ENCODE results near the gene SRGAP3.
A peak's percentile ranks its signal among the peaks of the same experiment; 100 is the strongest.

The SRGAP3 gene

GRCh38 chr3:8987226-8987625 lies 262.2 kb downstream of the SRGAP3 start:
- no peak for DNase-seq (ENCODE audit: low read depth in 2 of 2)

GRCh38 chr3:8986741-8987140 lies 262.7 kb downstream of the SRGAP3 start:
- DNase-seq (ENCODE audit: low read depth in 2 of 2): no peak

- no peak for DNase-seq (ENCODE audit: low read depth in 2 of 2)
Measured at GRCh38 chr3:8985876-8986275, 263.6 kb downstream of the SRGAP3 start.

GRCh38 chr3:8985411-8985831 lies 264.0 kb downstream of the SRGAP3 start:
- no peak for DNase-seq (ENCODE audit: low read depth in 2 of 2)

- DNase-seq (ENCODE audit: low read depth in 2 of 2): no peak
Measured at GRCh38 chr3:8984526-8984925, 264.9 kb downstream of the SRGAP3 start.

- DNase-seq (ENCODE audit: low read depth in 2 of 2): no peak
Measured at GRCh38 chr3:8984081-8984480, 265.4 kb downstream of the SRGAP3 start.

- no peak for DNase-seq (ENCODE audit: low read depth in 2 of 2)
Measured at GRCh38 chr3:8983591-8983990, 265.9 kb downstream of the SRGAP3 start.

GRCh38 chr3:8983026-8983425 lies 266.4 kb downstream of the SRGAP3 start:
- no peak for DNase-seq (ENCODE audit: low read depth in 2 of 2)

- DNase-seq (ENCODE audit: low read depth in 2 of 2): no peak
Measured at GRCh38 chr3:8982509-8982908, 266.9 kb downstream of the SRGAP3 start.

- no peak for DNase-seq (ENCODE audit: low read depth in 2 of 2)
Measured at GRCh38 chr3:8981700-8982099, 267.7 kb downstream of the SRGAP3 start.

GRCh38 chr3:8981296-8981695 lies 268.1 kb downstream of the SRGAP3 start:
- DNase-seq (ENCODE audit: low read depth in 2 of 2): no peak

GRCh38 chr3:8980756-8981257 lies 268.6 kb downstream of the SRGAP3 start:
- no peak for DNase-seq (ENCODE audit: low read depth in 2 of 2)

- no peak for DNase-seq (ENCODE audit: low read depth in 2 of 2)
Measured at GRCh38 chr3:8979262-8979661, 270.2 kb downstream of the SRGAP3 start.

GRCh38 chr3:8978551-8978950 lies 270.9 kb downstream of the SRGAP3 start:
- no peak for DNase-seq (ENCODE audit: low read depth in 2 of 2)

GRCh38 chr3:8976540-8977182 lies 272.8 kb downstream of the SRGAP3 start:
- DNase-seq (ENCODE audit: low read depth in 2 of 2): no peak

GRCh38 chr3:8975081-8976020 lies 274.1 kb downstream of the SRGAP3 start:
- DNase-seq (ENCODE audit: low read depth in 2 of 2): no peak

GRCh38 chr3:8974458-8974857 lies 275.0 kb downstream of the SRGAP3 start:
- no peak for DNase-seq (ENCODE audit: low read depth in 2 of 2)

GRCh38 chr3:8972639-8973038 lies 276.8 kb downstream of the SRGAP3 start:
- DNase-seq (ENCODE audit: low read depth in 2 of 2): no peak

GRCh38 chr3:8970971-8971589 lies 278.4 kb downstream of the SRGAP3 start:
- peak; percentile 46 to 57 for DNase-seq (ENCODE audit: low read depth in 2 of 2)

GRCh38 chr3:8969241-8969640 lies 280.2 kb downstream of the SRGAP3 start:
- no peak for DNase-seq (ENCODE audit: low read depth in 2 of 2)

- DNase-seq (ENCODE audit: low read depth in 2 of 2): no peak
Measured at GRCh38 chr3:8968375-8968882, 281.0 kb downstream of the SRGAP3 start.

GRCh38 chr3:8967553-8967952 lies 281.9 kb downstream of the SRGAP3 start:
- DNase-seq (ENCODE audit: low read depth in 2 of 2): no peak
